Left ventricle myocardium inferior (tissue), 1 donor: ENCODE data around the gene ABI2. TPM values are rescaled to one million over a fixed set of nuclear protein-coding genes. Genes with fewer than 3 reads are reported as not detected.

Experiments used
- DNase-seq: peaks from one replicate; pipeline ENCODE4 v3.0.0-alpha.2; 2020
- H3K27ac ChIP-seq: fragments of 200-600 bp; replicated peaks from 2 replicates; pipeline ENCODE4 v1.8.0; 2021
- H3K27me3 ChIP-seq: fragments of 200-600 bp; 2 replicates; pipeline ENCODE4 v1.8.0; 2021; ENCODE audit warnings: low read depth
- H3K36me3 ChIP-seq: fragments of 200-600 bp; 2 replicates; pipeline ENCODE4 v1.8.0; 2021
- H3K4me1 ChIP-seq: fragments of 200-600 bp; 2 replicates; pipeline ENCODE4 v1.8.0; 2021
- H3K4me3 ChIP-seq: fragments of 200-600 bp; 2 replicates; pipeline ENCODE4 v1.8.0; 2021; ENCODE audit warnings: mild to moderate bottlenecking, moderate library complexity
- H3K9me3 ChIP-seq: fragments of 200-600 bp; replicated peaks from 2 replicates; pipeline ENCODE4 v1.8.0; 2021
- intact Hi-C: fragments of 100-400 bp; cut with micrococcal nuclease; formaldehyde crosslinking; loops from one replicate; pipeline ENCODE4 v1.11.0; 2022
- total RNA-seq: library from RNA; stranded (reverse); fragmentation: NEBNext Ultra II Directional; extraction: Animal tissue kit (Norgen Biotek cat#: 25700); gene quantifications from one replicate; pipeline ENCODE4 v1.2.1, GENCODE V29; 2021
- TF ChIP-seq, protein P1 (sequence below): fragments of 200-600 bp; IDR thresholded peaks from 2 replicates; pipeline ENCODE4 v1.8.0; 2021; ENCODE audit warnings: antibody characterized with exemption, mild to moderate bottlenecking, borderline replicate concordance
- donor health status: DM: no; HTN: yes; CAD: no; lungs with severe emphysema.

Gene ABI2
- total RNA-seq, 1 donor from 2014 or later, result 63.1 TPM

DNA sequence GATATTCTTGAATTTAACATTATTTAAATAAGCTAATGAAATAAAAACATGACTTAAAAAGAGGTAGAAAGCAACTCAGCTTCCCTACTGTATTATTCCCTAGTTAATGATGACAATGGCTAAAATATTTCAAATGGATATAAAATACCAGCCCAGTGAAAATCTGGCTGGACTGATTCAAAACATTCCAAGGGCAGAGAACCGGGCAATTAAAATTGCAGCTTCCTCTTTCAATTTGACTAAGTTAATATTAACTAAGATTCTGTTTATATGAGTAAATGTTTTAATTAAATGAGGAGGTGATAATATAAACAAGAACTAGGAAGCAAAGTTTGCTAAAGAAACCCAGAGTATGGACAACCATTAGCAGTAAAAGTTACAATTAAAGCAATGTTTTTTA lies 141.4 kb downstream of the ABI2 start:
- intact Hi-C loops, result no loop called here
- no peaks in the 10 kb centered on the region for H3K9me3 ChIP-seq
- H3K4me1 ChIP-seq, result peaks cover 8% of the 10 kb centered on the region
- no peak overlapping the region for H3K27ac ChIP-seq
- no peak for DNase-seq
- H3K27me3 ChIP-seq, result no peaks in the 10 kb centered on the region
- H3K36me3 ChIP-seq, result peaks cover 2% of the 10 kb centered on the region
- H3K4me3 ChIP-seq, result no peak overlapping the region
- TF ChIP-seq, protein P1, sequence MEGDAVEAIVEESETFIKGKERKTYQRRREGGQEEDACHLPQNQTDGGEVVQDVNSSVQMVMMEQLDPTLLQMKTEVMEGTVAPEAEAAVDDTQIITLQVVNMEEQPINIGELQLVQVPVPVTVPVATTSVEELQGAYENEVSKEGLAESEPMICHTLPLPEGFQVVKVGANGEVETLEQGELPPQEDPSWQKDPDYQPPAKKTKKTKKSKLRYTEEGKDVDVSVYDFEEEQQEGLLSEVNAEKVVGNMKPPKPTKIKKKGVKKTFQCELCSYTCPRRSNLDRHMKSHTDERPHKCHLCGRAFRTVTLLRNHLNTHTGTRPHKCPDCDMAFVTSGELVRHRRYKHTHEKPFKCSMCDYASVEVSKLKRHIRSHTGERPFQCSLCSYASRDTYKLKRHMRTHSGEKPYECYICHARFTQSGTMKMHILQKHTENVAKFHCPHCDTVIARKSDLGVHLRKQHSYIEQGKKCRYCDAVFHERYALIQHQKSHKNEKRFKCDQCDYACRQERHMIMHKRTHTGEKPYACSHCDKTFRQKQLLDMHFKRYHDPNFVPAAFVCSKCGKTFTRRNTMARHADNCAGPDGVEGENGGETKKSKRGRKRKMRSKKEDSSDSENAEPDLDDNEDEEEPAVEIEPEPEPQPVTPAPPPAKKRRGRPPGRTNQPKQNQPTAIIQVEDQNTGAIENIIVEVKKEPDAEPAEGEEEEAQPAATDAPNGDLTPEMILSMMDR, result no peak

DNA sequence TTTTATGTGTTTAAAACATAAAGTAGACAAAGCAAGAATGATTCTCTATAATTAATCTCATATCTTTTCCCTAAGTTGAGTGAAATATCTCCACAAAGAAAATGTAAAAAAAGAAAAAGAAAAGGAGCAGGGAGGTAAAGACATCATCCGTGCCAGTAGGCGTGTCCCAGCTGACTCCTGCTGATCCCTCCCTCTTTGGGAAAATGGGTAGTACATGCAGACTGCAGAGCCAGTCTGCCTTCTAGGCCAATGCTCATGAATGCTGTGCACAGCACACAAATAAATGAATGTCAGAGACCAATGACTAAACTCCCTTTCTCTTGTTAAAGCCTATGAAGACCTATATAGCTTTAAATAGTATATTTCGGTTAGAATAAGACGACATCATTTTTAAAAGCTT lies 142.2 kb downstream of the ABI2 start:
- TF ChIP-seq, protein P1, result no peak
- no peak for DNase-seq
- intact Hi-C loops, result no loop called here
- Histone ChIP-seq H3K27ac (no peak overlapping the region), H3K27me3 (no peaks in the 10 kb centered on the region), H3K9me3 (no peaks in the 10 kb centered on the region), H3K36me3 (peaks cover 10% of the 10 kb centered on the region), H3K4me1 (peaks cover 8% of the 10 kb centered on the region), H3K4me3 (no peak overlapping the region)

DNA sequence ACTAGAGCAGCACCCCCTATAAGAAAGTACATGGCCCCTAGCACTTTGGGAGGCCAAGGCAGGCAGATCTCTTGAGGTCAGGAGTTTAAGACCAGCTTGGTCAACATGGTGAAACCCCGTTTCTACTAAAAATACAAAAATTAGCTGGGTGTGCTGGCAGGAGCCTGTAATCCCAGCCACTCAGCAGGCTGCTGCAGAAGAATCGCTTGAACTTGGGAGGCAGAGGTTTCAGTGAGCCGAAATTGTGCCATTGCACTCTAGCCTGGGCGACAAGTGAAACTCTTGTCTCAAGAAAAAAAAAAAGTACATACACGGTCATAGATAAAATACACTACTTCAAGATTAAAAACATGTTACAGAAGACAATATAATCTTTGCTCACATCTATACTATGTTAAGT lies 143.1 kb downstream of the ABI2 start:
- no peak overlapping the region for H3K27ac ChIP-seq
- no peaks in the 10 kb centered on the region for H3K9me3 ChIP-seq
- peaks cover 14% of the 10 kb centered on the region for H3K36me3 ChIP-seq
- no peak for DNase-seq
- H3K4me3 ChIP-seq, result no peak overlapping the region
- H3K4me1 ChIP-seq, result peaks cover 8% of the 10 kb centered on the region
- TF ChIP-seq, protein P1, result no peak
- no peaks in the 10 kb centered on the region for H3K27me3 ChIP-seq
- intact Hi-C loops, result no loop called here

GRCh38 chr2:203476881-203477280 lies 148.7 kb downstream of the ABI2 start:
- Histone ChIP-seq H3K27me3 (no peaks in the 10 kb centered on the region), H3K36me3 (peaks cover 14% of the 10 kb centered on the region), H3K4me1 (no peaks in the 10 kb centered on the region), H3K27ac (no peak overlapping the region), H3K4me3 (no peak overlapping the region), H3K9me3 (no peaks in the 10 kb centered on the region)
- no peak for DNase-seq
- TF ChIP-seq, protein P1, result no peak
- intact Hi-C loops, result no loop called here

GRCh38 chr2:203480623-203481022 lies 152.4 kb downstream of the ABI2 start:
- TF ChIP-seq, protein P1, result no peak
- Histone ChIP-seq H3K4me1 (peaks cover 11% of the 10 kb centered on the region), H3K4me3 (no peak overlapping the region), H3K9me3 (no peaks in the 10 kb centered on the region), H3K27me3 (no peaks in the 10 kb centered on the region), H3K27ac (no peak overlapping the region), H3K36me3 (peaks cover 16% of the 10 kb centered on the region)
- intact Hi-C loops, result loop anchor here (10.0 kb wide), 2 partner anchors 334 to 424 kb away; no protein-coding TSS in a partner anchor
- DNase-seq, result no peak
